Cardiac septum (tissue), 1 donor: ENCODE results near the gene SPATA9. TPM values are rescaled to one million over a fixed set of nuclear protein-coding genes. Genes with fewer than 3 reads are reported as not detected.

Experiments used
- DNase-seq: peaks from one replicate; pipeline ENCODE4 v3.0.0-alpha.2; 2020; ENCODE audit warnings: low spot score
- intact Hi-C: fragments of 100-400 bp; cut with DNase I; formaldehyde crosslinking; loops from one replicate; pipeline ENCODE4 v1.14.0; 2022
- total RNA-seq: library from RNA; stranded (reverse); fragmentation: NEBNext Ultra II Directional; extraction: Animal tissue kit (Norgen Biotek cat#: 25700); gene quantifications from one replicate; pipeline ENCODE4 v1.2.1, GENCODE V29; 2021
- donor health status: DM: no; HTN: no; CAD: no.

The SPATA9 gene
- total RNA-seq, 1 donor from 2014 or later, result not detected

- intact Hi-C loops, result no loop called here
- no peak for DNase-seq
Measured at GRCh38 chr5:95697781-95698681, 15.2 kb upstream of the SPATA9 start.

- no peak for DNase-seq
- intact Hi-C loops, result no loop called here
Measured at GRCh38 chr5:95690333-95690732, 7.5 kb upstream of the SPATA9 start.

GRCh38 chr5:95689680-95690079 is 6.9 kb upstream of the SPATA9 start:
- no peak for DNase-seq
- intact Hi-C loops, result no loop called here

GRCh38 chr5:95686651-95687050 is 3.9 kb upstream of the SPATA9 start:
- DNase-seq, result no peak
- intact Hi-C loops, result no loop called here

GRCh38 chr5:95684361-95684760 is 1.6 kb upstream of the SPATA9 start:
- intact Hi-C loops, result no loop called here

GRCh38 chr5:95673081-95673480 is 9.7 kb downstream of the SPATA9 start:
- DNase-seq, result no peak
- intact Hi-C loops, result no loop called here

More at GRCh38 chr5:95684361-95684760, 1.6 kb upstream of the SPATA9 start:
- DNase-seq, result no peak

- intact Hi-C loops, result no loop called here
Measured at GRCh38 chr5:95672641-95673040, 10.2 kb downstream of the SPATA9 start.

GRCh38 chr5:95671826-95672225 is 11.0 kb downstream of the SPATA9 start:
- intact Hi-C loops, result loop anchor here (2.0 kb wide), 1 partner anchor 59 kb away; the partner anchor contains the start of gene RHOBTB3
- no peak for DNase-seq

More at GRCh38 chr5:95672641-95673040, 10.2 kb downstream of the SPATA9 start:
- DNase-seq, result no peak

GRCh38 chr5:95670568-95670967 is 12.2 kb downstream of the SPATA9 start:
- DNase-seq, result no peak
- intact Hi-C loops, result loop anchor here (2.0 kb wide), 1 partner anchor 60 kb away; the partner anchor contains the start of gene RHOBTB3

- intact Hi-C loops, result loop anchor here (2.0 to 5.0 kb wide), 2 partner anchors 61 to 172 kb away; partner anchors contain the start of gene RHOBTB3
- DNase-seq, result no peak
Measured at GRCh38 chr5:95669985-95670384, 12.8 kb downstream of the SPATA9 start.

GRCh38 chr5:95669540-95669939 is 13.3 kb downstream of the SPATA9 start:
- DNase-seq, result peak; percentile 80
- intact Hi-C loops, result loop anchor here (5.0 kb wide), 1 partner anchor 173 kb away; no protein-coding TSS in a partner anchor

- intact Hi-C loops, result loop anchor here (5.0 kb wide), 1 partner anchor 174 kb away; no protein-coding TSS in a partner anchor
- no peak for DNase-seq
Measured at GRCh38 chr5:95668728-95669127, 14.1 kb downstream of the SPATA9 start.

- intact Hi-C loops, result loop anchor here (5.0 kb wide), 1 partner anchor 174 kb away; no protein-coding TSS in a partner anchor
- DNase-seq, result no peak
Measured at GRCh38 chr5:95668216-95668615, 14.6 kb downstream of the SPATA9 start.

- no peak for DNase-seq
- intact Hi-C loops, result loop anchor here (5.0 kb wide), 1 partner anchor 175 kb away; no protein-coding TSS in a partner anchor
Measured at GRCh38 chr5:95667678-95668077, 15.1 kb downstream of the SPATA9 start.

- no peak for DNase-seq
- intact Hi-C loops, result loop anchor here (5.0 kb wide), 1 partner anchor 175 kb away; no protein-coding TSS in a partner anchor
Measured at GRCh38 chr5:95667061-95667618, 15.7 kb downstream of the SPATA9 start.

- DNase-seq, result no peak
- intact Hi-C loops, result loop anchor here (1.0 kb wide), 1 partner anchor 117 kb away; no protein-coding TSS in a partner anchor
Measured at GRCh38 chr5:95664204-95664786, 18.5 kb downstream of the SPATA9 start.

GRCh38 chr5:95662946-95663345 is 19.8 kb downstream of the SPATA9 start:
- intact Hi-C loops, result no loop called here
- DNase-seq, result no peak

GRCh38 chr5:95660060-95660459 is 22.7 kb downstream of the SPATA9 start:
- intact Hi-C loops, result no loop called here
- DNase-seq, result no peak

- no peak for DNase-seq
- intact Hi-C loops, result no loop called here
Measured at GRCh38 chr5:95655575-95655974, 27.2 kb downstream of the SPATA9 start.

GRCh38 chr5:95654196-95654595 is 28.6 kb downstream of the SPATA9 start:
- DNase-seq, result no peak
- intact Hi-C loops, result no loop called here
